HepG2 (cell line): ENCODE results near the gene MLX. TPM values are rescaled to one million over a fixed set of nuclear protein-coding genes. Genes with fewer than 3 reads are reported as not detected.

Experiments
- ARNT2 ChIP-seq: sonication (generic); formaldehyde crosslinking; IDR thresholded peaks from 2 replicates; pipeline ENCODE4 v1.8.0; 2022; ENCODE audit warnings: mild to moderate bottlenecking, low read depth, missing genetic modification reagents, moderate library complexity
- CHCHD3 ChIP-seq: sonication (generic); formaldehyde crosslinking; IDR thresholded peaks from 2 replicates; pipeline ENCODE4 v1.8.0; 2022; ENCODE audit warnings: mild to moderate bottlenecking, missing genetic modification reagents, moderate library complexity
- ESRRA ChIP-seq: sonication (generic); formaldehyde crosslinking; IDR thresholded peaks from 2 replicates; pipeline ENCODE4 v1.5.1; 2020; ENCODE audit warnings: mild to moderate bottlenecking, low read depth, missing genetic modification reagents
- FLYWCH1 ChIP-seq: sonication (generic); formaldehyde crosslinking; IDR thresholded peaks from 2 replicates; pipeline ENCODE4 v1.8.1; 2023; ENCODE audit warnings: mild to moderate bottlenecking, missing genetic modification reagents
- LBX2 ChIP-seq: sonication (generic); formaldehyde crosslinking; IDR thresholded peaks from 2 replicates; pipeline ENCODE4 v1.5.0; 2020; ENCODE audit warnings: missing genetic modification reagents, mild to moderate bottlenecking, borderline replicate concordance
- POGK ChIP-seq: sonication (generic); formaldehyde crosslinking; conservative IDR thresholded peaks from 2 replicates; pipeline ENCODE4 v1.8.0; 2022; ENCODE audit warnings: mild to moderate bottlenecking, moderate library complexity, missing genetic modification reagents
- PRDM10 ChIP-seq: sonication (generic); formaldehyde crosslinking; IDR thresholded peaks from 2 replicates; pipeline ENCODE4 v1.4.0; 2020; ENCODE audit warnings: low read depth, missing genetic modification reagents
- SAP130 ChIP-seq: IDR thresholded peaks from 2 replicates; pipeline ENCODE4 v1.6.1; 2016; ENCODE audit warnings: low read depth
- SMC3 ChIP-seq: IDR thresholded peaks from 2 replicates; pipeline ENCODE4 v1.6.1; 2011; ENCODE audit warnings: low read length, improper control_type of control experiment
- SNRNP70 ChIP-seq: fragments of 200-400 bp; formaldehyde crosslinking; IDR thresholded peaks from 2 replicates; pipeline ENCODE4 v1.6.1; 2017; ENCODE audit warnings: mild to moderate bottlenecking, low read depth, low read length, moderate library complexity
- ZNF484 ChIP-seq: sonication (generic); formaldehyde crosslinking; IDR thresholded peaks from 2 replicates; pipeline ENCODE4 v1.5.1; 2020; ENCODE audit warnings: mild to moderate bottlenecking, low read depth, missing genetic modification reagents, borderline replicate concordance
- ZNF552 ChIP-seq: sonication (generic); formaldehyde crosslinking; IDR thresholded peaks from 2 replicates; pipeline ENCODE4 v1.9.0; 2022; ENCODE audit warnings: missing genetic modification reagents, mild to moderate bottlenecking, borderline replicate concordance
- ZNF574 ChIP-seq: sonication (generic); formaldehyde crosslinking; IDR thresholded peaks from 2 replicates; pipeline ENCODE4 v1.4.0; 2020; ENCODE audit warnings: missing genetic modification reagents
- ZNF644 ChIP-seq: IDR thresholded peaks from 2 replicates; pipeline ENCODE4 v1.6.1; 2016; ENCODE audit warnings: low read depth
- ZNF687 ChIP-seq: sonication (generic); formaldehyde crosslinking; IDR thresholded peaks from 2 replicates; pipeline ENCODE4 v1.5.1; 2020; ENCODE audit warnings: mild to moderate bottlenecking, missing genetic modification reagents, moderate library complexity
- polyA plus RNA-seq, 8 experiments: library from polyadenylated mRNA; depleted of rRNA in 3 of 8; stranded (reverse) in 7 of 8; unstranded in 1 of 8; fragments of >200 nt; fragmentation: Illumina TruSeq in 4 of 8; extraction: Trizol in 4 of 8; gene quantifications; 2 replicates each; pipeline versions ENCODE4 v1.2.1 to v1.2.3, GENCODE V29; 2011 to 2016; ENCODE audit warnings: low read depth in 4 of 8, missing spikeins in 1 of 8, mixed read lengths in 1 of 8; ENCODE audit not compliant: insufficient read depth in 1 of 8
- total RNA-seq, 5 experiments: library from RNA; depleted of rRNA; stranded (reverse); fragments of >200 nt; fragmentation: Illumina TruSeq; extraction: Trizol; gene quantifications; 2 replicates each; pipeline ENCODE4 v1.2.3, GENCODE V29; 2016; ENCODE audit warnings: low read depth in 1 of 5

MLX gene
- total and polyA plus RNA-seq, 2 of the 13 experiments (the other 11 are each of a cell fraction or from before 2014, with no cell fraction given), result 38.9 to 74.4 TPM

GRCh38 chr17:42577532-42578281 lies 10.8 kb downstream of the MLX start, which contains the start of gene PSMC3IP (continued):
- TF ChIP-seq ZNF552 (CRISPR knock-in tag) (no peak), SMC3 (peak; percentile 19), POGK (CRISPR knock-in tag) (peak; percentile 38), LBX2 (CRISPR knock-in tag) (no peak), PRDM10 (CRISPR knock-in tag) (no peak), CHCHD3 (no peak; the same call in 1 of the 2 replicates), ZNF687 (peak; percentile 98), ZNF484 (CRISPR knock-in tag) (no peak), ZNF574 (CRISPR knock-in tag) (peak; percentile 86), SAP130 (CRISPR knock-in tag) (peak; percentile 100), ZNF644 (no peak), ESRRA (CRISPR knock-in tag) (peak; percentile 45), ARNT2 (CRISPR knock-in tag) (0 out of 2 replicates have a peak, but pooled peaks have one; percentile 31), SNRNP70 (no peak), FLYWCH1 (no peak)
